CD4-positive, alpha-beta T cell treated with Interleukin-4 for 1 hour (primary cell): ENCODE data around the gene ZNF831.

Experiments used
- DNase-seq, 2 donors: peaks; one replicate each; pipeline ENCODE4 v3.0.0-alpha.2; 2020 to 2022

Gene ZNF831

DNA sequence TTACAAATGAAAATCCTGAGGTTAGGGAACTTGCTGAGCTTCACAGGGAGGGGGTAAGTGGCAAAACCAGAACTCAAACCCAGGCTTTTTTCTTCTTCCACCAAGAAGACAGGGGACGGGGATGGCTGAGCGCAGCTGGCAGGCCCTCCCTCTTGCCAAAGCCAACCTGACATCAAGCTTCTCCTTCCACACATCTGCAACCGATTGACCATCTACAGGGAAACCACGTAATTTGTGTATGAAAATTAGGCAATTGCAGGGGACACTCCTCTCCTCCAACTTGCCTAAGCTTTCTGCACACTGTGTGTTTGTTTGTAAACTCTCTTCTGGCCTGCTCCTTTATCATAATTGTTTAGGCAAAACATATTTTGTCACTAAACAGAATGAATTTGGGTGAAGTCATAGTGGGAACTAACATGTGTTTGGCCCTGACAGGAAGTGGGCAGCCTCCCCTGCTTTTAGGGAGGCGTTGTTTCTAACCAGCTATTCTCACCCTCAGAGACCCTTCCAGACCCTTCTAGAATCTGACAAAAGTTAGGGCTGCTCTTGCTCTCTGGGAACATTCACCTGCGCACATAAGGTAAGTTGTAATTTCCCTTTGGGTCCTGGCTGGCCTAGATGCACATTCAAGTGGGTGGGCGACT, 18.9 kb downstream of the ZNF831 start:
- no peak for DNase-seq

DNA sequence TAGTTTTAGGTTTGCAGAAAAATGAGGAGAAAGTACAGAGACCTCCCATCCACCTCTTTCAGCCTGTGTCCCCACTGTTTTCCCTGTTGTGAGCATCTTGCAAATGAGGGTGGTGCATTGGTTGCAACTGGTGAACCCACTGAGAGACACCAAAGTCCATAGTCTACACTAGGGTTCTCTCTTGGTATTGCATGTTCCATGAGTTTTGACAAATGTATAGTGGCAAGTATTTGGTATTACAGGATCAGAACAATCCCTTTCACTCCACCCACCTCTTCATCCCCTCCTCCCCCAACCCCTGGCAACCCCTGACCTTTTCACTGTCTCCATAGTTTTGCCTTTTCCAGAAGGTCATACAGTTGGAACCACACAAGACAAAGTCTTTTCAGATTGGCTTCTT, 20.1 kb downstream of the ZNF831 start:
- DNase-seq: no peak

DNA sequence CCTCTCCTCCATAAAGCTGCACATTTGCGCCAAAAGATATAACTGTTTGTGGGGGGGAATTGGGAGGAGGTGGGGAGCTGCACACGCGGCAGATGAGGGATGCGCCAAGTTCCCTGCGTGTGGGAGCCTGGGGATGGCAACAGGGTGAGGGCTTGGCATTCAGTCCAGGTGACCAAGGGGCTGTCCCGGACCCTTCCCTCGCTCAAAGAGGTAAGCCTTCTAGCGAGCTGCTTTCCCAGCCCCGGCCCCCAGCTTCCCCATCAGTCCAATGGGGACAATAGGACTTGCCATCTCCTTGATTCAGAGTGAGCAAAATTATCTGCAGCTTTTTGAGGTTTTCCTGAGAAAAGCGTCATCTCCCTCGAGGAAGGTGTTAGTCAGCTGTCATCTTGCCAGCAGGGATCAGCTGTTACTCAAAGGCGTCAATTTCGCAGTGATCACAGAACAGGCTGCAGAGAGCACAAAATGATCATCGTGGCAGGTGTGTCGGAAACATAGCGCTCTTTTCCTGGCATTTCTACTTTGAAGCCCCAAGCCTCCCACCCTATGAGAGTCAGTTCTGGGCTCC, 21.3 kb downstream of the ZNF831 start:
- peak in 1 of 2 donors; percentile 30 for DNase-seq

DNA sequence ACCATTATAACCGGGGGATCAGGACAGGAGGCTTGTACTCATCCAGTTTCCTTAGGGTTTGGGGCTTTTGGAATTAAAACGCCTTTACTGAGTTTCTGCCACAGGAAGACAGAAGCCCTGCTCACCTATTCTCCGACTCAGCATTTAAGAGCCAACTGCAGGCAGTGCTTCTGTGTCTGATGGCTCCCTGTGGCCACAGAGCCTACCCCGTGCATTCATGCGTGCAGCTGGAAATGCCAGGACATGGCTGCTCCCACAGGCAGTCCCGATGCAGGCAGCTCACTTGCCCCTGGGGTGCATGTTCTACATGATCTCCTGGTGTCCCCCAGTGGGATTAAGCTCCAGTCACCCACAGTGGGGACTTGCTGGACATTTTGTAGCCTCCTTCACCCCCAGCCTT, 22.2 kb downstream of the ZNF831 start:
- DNase-seq: no peak

DNA sequence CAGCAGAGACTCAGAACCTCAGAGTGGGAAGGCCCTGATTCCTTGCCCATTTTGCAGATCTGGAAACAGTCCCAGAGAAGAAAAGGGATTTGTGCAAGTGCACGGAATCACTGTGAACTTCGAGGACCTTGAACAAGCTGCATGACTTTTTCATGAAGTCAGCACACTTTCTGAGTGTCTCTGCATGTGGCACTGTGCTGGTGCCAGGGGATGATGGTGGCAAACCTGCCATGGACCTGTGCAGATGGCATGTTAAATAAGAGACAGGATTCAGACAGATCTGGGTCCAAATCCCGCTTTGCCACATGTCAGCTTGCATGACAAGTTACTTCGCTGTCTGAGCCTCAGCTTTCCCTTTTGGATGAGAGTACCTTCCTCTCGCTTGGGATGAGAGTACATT, 26.8 kb downstream of the ZNF831 start:
- no peak for DNase-seq

DNA sequence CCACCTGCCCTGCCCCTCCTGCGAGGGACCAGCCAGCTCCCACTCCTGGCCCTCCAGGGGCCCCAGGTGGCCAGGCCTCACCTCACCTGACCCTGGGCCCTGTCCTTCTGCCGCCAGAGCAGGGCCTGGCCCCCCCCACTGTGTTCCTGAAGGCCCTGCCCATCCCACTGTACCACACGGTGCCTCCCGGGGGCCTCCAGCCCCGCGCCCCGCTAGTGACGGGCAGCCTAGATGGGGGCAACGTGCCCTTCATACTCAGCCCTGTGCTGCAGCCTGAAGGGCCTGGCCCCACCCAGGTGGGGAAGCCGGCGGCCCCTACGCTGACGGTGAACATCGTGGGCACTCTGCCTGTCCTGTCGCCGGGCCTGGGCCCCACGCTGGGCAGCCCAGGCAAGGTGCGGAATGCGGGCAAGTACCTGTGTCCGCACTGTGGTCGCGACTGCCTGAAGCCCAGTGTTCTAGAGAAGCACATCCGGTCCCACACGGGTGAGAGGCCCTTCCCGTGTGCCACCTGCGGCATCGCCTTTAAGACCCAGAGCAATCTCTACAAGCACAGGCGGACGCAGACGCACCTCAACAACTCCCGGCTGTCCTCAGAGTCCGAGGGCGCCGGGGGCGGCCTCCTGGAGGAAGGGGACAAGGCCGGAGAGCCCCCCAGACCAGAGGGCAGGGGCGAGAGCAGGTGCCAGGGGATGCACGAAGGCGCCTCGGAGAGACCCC, 27.6 kb downstream of the ZNF831 start:
- no peak for DNase-seq

DNA sequence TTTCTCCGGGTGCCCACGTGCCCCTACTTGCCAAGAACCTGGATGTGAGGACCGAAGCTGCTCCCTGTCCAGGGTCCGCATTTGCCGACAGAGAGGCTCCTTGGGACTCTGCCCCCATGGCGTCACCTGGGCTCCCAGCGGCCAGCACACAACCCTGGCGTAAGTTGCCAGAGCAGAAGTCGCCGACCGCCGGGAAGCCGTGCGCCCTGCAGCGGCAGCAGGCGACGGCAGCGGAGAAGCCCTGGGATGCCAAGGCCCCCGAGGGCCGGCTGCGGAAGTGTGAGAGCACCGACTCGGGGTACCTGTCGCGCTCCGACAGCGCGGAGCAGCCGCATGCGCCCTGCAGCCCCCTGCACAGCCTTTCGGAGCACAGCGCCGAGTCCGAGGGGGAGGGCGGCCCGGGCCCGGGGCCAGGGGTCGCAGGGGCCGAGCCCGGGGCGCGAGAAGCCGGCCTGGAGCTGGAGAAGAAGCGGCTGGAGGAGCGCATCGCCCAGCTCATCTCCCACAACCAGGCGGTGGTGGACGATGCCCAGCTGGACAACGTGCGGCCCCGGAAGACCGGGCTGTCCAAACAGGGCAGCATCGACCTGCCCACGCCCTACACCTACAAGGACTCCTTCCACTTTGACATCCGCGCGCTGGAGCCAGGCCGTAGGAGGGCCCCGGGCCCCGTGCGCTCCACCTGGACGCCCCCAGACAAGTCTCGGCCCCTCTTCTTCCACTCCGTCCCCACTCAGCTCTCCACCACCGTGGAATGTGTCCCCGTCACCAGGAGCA, 28.3 kb downstream of the ZNF831 start:
- no peak for DNase-seq

DNA sequence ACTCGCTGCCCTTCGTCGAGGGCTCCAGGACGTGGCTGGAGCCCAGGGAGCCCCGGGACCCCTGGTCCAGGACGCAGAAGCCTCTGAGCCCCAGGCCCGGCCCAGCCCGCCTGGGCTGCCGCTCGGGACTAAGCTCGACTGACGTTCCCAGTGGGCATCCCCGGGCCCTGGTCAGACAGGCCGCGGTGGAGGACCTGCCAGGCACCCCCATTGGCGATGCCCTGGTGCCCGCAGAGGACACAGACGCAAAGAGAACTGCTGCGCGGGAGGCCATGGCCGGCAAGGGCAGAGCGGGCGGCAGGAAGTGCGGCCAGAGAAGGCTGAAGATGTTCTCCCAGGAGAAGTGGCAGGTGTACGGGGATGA, 28.9 kb downstream of the ZNF831 start:
- DNase-seq: no peak

- no peak for DNase-seq
These were observed 29.7 kb downstream of the ZNF831 start for GRCh38 chr20:59193325-59193724.

DNA sequence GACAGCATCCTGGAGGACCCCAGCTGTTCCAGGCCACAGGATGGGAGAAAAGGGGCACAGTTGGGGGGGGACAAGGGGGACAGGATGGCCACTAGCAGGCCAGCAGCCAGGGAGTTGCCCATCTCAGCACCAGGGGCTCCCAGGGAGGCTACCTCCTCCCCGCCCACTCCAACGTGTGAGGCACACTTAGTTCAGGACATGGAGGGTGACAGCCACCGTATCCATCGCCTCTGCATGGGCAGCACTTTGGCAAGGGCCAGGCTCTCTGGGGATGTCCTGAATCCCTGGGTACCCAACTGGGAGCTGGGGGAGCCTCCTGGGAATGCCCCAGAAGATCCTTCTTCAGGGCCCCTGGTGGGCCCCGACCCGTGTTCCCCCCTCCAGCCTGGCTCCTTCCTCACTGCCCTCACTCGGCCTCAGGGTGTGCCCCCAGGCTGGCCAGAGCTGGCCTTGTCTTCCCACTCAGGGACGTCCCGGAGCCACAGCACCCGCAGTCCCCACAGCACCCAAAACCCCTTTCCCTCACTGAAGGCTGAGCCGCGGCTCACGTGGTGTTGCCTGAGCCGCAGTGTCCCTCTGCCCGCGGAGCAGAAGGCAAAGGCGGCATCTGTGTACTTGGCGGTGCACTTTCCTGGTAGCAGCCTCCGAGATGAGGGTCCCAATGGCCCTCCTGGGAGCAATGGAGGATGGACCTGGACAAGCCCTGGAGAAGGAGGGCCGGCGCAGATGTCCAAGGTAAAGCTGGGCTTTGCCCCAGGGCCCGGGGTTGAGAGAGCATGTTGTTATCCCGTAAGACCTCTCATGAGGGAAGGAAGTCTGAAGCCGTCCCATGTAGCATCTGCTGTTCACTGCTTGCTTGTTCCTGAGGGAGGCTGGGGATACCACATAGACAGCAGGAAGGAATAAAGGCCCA, 30.7 kb downstream of the ZNF831 start:
- no peak for DNase-seq

DNA sequence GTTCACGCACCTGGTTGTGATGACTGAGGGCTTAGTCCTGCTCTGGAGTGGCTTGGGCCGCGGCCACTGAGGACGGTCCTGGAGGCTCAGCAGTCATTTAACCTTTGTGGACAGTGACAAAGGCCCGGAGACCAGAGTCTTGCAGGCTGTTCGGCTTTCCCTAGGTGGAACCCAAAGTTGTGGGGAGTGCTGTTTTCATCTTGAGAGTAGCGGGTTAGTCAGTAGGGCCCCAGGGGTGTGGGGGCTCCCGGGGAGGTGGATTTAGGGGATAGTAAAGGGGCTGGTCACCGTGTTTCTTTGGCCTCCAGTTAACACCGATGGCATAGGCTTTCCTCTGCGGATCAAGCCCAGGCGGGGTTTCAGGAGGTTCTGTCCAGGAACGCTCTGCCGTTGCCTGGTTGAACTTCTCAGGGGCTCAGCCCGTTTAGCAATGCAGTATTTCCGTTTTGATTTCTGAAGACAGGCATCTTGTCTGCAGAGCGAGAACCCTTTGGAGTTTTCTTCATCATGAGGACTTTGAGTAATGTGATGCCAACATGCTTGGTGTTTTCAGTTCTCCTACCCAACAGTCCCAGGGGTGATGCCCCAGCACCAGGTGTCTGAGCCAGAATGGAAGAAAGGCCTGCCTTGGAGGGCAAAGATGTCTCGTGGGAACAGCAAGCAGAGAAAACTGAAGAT, 31.8 kb downstream of the ZNF831 start:
- DNase-seq: no peak

- DNase-seq: no peak
These were observed 40.7 kb downstream of the ZNF831 start for GRCh38 chr20:59204165-59204894.

- no peak for DNase-seq
These were observed 41.4 kb downstream of the ZNF831 start for GRCh38 chr20:59205044-59205443.

DNA sequence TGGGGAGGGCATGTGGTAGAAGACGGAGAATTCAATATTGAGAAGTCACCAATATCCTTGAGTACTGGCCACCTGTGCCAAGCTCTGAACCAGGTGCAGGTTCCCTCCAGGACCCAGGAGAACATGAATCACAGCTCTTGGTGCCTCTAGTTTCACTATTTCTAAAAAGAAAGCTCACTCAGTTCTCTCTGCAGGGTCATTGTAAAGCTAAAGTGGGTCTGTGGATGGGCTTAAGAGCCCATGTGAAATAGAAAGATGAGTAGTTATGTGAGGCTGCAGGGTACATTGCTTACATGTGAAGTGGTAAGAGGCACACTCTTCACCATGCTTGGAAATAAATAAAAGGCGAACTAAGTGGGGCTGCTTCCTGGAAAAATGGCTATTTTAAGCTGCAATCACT, 43.6 kb downstream of the ZNF831 start:
- DNase-seq: no peak

- peak; percentile 83 to 85 for DNase-seq
These were observed 44.2 kb downstream of the ZNF831 start for GRCh38 chr20:59207742-59208357.

- DNase-seq: no peak
These were observed 46.6 kb downstream of the ZNF831 start for GRCh38 chr20:59210186-59210585.

DNA sequence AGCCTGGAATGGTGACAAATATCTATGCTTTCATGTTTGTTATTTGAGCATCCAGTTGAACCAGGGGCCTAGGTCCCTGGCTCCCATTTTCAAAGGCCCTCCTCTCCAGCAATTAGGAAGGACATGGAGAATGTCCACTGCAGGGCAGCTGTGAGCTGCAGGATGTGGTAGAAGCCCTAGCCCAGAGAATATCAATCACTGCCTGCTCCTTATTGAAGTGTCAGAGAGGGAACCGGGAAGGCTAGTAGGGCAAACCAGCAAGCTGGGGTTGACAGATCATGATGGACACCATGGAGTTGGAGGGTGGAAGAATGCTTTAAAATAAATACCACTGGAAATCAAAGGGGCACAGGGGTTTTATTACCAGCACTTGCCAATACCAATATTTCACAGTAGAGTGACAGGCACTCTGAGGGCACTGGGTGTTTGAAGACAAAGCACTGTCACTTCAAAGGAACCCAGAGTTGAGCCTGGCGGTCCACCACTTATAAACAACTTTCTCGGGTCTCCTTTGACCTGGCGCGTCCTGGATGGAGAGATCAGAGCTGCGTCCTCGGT, 47.7 kb downstream of the ZNF831 start:
- no peak for DNase-seq

DNA sequence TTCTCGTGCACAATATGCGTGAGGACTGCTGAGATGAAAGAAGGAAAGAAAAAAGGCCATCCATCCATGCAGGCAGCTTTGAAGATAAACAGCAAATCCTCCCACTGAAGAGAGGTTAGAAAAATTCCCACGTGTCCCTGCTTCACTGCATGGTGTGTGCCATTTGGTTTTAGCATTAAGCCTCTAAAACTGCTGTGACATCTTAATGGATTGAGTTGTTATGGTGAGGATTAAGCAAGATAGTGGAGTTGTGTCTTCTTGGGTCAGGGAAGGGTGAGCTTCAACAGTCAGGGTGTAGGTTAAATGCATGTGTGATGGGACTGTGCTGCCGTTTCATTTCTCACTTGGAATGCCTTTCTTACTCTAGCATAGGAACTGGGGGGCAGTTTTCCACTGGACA, 50.5 kb downstream of the ZNF831 start:
- no peak for DNase-seq

GRCh38 chr20:59214606-59215547, 51.3 kb downstream of the ZNF831 start:
- DNase-seq: no peak
